ENCODE results near the gene ADAT3. TPM values are rescaled to one million over a fixed set of nuclear protein-coding genes. Genes with fewer than 3 reads are reported as not detected.

Gene ADAT3
- total RNA-seq, 2 experiments from 2014 or later: 13.3 to 15.5 TPM

DNA sequence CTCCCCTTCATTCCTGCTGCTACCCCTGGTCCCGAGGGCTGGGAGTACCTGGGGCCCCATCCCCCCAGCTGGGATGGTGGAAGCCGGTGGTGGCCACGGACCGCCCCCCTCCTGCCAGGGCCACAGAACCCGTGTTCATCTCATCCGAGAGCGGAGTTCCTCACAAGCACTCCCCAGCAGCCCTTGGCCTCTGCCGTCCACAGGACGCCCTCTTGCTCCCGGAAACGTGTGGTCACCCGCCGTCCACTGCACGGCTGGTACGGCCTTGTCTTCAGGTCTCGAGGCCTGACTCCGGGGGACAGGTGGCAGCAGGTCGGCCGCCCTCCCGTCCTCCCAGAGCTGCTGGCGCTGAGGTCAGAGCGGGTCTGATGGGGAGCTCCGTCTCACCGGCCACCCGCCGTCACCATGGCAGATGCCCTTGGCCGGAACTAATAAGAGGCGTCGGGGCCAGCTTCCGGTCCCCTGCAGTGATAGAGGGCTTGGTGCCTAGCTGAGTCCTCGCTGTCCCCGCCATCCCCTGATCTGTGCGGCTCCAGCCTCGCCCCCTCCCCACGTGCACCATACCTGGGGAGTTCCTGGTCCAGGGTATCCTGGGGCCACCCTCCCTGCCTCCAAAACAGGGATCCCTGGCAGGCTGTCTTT, 19.2 kb downstream of the ADAT3 start:
- ChIA-PET POLR2A (interaction anchor here (1.1 to 3.0 kb wide), 4 partner anchors 18 to 159 kb away, joined by 3 to 19 read pairs (median 8); partner anchors contain the start of gene ABHD17A), CTCF (interaction anchor here (1.3 to 2.0 kb wide), 2 partner anchors 21 to 27 kb away, joined by 3 to 14 read pairs; no protein-coding TSS in a partner anchor)
- Mint-ChIP-seq H3K36me3 (ENCODE audit: low read depth) (peaks cover 24% of the 10 kb centered on the region), H3K4me3 (no peak overlapping the region), H3K27ac (peak overlapping the region; percentile 54), H3K27me3 (no peaks in the 10 kb centered on the region), H3K4me1 (peaks cover 62% of the 10 kb centered on the region), H3K9me3 (peaks cover 5% of the 10 kb centered on the region)
- no peak for DNase-seq

DNA sequence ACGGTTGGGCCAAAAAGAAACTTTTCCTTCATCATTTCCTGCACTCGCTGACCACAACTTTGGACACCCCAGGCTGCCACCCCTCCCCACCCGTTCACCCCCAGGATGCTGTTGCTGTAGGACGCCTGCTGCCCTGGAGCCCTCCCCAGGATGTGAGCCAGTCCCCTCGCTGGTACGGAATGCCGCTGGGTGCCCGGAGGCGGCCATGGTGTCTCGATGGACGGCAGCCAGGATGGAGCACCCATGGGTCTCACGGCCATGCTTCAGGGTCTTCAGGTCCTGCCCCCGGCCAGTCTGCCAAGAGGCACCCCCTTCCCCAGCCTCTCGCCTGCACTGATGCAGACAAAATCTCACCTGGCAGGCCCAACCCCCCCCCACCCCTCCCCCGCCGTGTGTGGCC, 20.3 kb downstream of the ADAT3 start:
- H3K4me3 Mint-ChIP-seq: no peak overlapping the region
- peaks cover 5% of the 10 kb centered on the region for H3K9me3 Mint-ChIP-seq
- H3K27me3 Mint-ChIP-seq: no peaks in the 10 kb centered on the region

DNA sequence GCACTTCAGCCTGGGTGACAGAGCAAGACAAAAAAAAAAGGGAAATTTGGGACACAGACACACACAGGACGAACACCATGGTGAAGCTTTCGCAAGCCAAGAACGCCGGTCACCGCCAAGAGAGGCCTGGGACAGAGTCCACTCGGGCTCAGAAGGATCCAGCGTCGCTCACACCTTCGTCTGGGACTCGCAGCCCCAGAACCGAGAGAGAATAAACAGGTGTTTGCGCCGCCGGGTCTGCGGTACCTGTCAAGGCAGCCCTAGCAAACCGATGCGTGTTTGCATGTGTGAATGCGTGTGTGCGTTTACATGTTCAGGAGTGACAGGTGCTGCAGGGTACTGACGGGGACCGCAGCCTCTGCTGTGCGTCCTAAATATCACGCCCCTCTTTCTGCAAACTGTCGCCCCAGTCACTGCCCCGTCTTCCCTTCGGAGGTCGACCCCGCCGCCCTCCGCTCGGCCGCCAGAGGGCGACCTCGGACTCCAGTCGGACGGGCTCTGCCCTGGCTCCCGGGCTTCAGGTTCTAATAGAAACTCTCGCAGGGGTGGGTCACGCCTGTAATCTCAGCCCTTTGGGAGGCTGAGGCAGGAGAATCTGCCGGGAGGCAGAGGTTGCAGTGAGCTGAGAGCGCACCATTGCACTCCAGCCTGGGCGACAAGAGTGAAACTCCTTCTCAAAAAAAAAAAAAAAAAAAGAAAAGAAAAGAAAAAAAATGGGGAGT, 24.0 kb downstream of the ADAT3 start:
- Mint-ChIP-seq H3K4me1 (peaks cover 41% of the 10 kb centered on the region), H3K27me3 (no peaks in the 10 kb centered on the region), H3K4me3 (peak overlapping the region; percentile 58), H3K36me3 (ENCODE audit: low read depth) (peaks cover 23% of the 10 kb centered on the region), H3K27ac (no peak overlapping the region), H3K9me3 (peaks cover 18% of the 10 kb centered on the region)
- POLR2A ChIA-PET: interaction anchor here (1.0 to 1.9 kb wide), 5 partner anchors 32 to 89 kb away, joined by 3 to 17 read pairs (median 3); no protein-coding TSS in a partner anchor
- DNase-seq: peak; percentile 84
- CTCF ChIA-PET: interaction anchor here (0.7 to 3.8 kb wide), 16 partner anchors 8 to 842 kb away, joined by 3 to 21 read pairs (median 3); partner anchors contain the start of gene BTBD2

More for the DNA sequence above, 20.3 kb downstream of the ADAT3 start:
- ChIA-PET CTCF (no interaction called here), POLR2A (no interaction called here)
- no peak for DNase-seq
- H3K4me1 Mint-ChIP-seq: peaks cover 68% of the 10 kb centered on the region
- H3K36me3 Mint-ChIP-seq (ENCODE audit: low read depth): peaks cover 20% of the 10 kb centered on the region
- H3K27ac Mint-ChIP-seq: no peak overlapping the region

DNA sequence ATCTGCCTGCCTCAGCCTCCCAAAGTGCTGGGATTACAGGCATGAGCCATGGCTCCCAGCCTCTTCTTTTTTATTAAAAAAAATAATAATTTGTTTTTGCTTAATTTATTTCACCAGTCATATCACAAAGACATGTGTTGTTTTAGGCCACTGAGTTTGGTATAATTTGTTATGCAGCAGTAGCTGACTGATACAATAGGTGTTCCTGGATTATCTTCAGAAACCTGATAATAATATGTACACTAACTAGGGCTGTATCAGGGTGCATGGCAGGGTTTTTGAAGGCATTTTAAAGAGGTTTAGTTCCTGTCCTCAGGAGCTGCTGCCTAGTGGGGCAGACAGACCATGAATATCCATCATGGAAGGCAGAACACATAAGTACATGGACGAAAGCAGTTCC, 26.2 kb downstream of the ADAT3 start:
- Mint-ChIP-seq H3K27me3 (no peaks in the 10 kb centered on the region), H3K4me3 (no peak overlapping the region), H3K27ac (no peak overlapping the region), H3K4me1 (peaks cover 47% of the 10 kb centered on the region), H3K9me3 (peaks cover 22% of the 10 kb centered on the region), H3K36me3 (ENCODE audit: low read depth) (peaks cover 32% of the 10 kb centered on the region)
- ChIA-PET CTCF (no interaction called here), POLR2A (interaction anchor here (1.7 kb wide), 1 partner anchor 34 kb away, joined by 3 read pairs; no protein-coding TSS in a partner anchor)
- DNase-seq: no peak

DNA sequence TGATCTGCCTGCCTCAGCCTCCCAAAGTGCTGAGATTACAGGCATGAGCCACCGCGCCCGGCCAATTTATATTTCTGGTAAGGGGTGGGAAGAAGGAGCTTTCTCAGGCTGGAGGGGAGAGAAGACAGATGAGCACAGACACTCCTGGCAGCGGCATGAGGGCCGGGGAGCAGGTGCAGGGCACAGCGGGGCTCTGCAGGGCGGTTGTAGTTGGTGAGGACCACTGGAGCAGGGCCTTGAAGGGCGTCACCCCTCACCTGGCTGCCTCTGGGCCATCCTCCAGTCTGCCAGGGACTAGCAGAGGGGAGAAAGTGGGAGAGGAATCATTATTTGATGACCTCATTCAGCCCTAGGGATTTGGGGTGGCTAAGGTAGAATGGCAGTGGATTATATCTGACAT, 27.2 kb downstream of the ADAT3 start:
- no peak for DNase-seq
- Mint-ChIP-seq H3K36me3 (ENCODE audit: low read depth) (peaks cover 36% of the 10 kb centered on the region), H3K4me1 (peaks cover 48% of the 10 kb centered on the region), H3K27me3 (no peaks in the 10 kb centered on the region), H3K9me3 (peaks cover 22% of the 10 kb centered on the region), H3K27ac (no peak overlapping the region), H3K4me3 (no peak overlapping the region)
- POLR2A ChIA-PET: interaction anchor here (1.5 to 1.7 kb wide), 2 partner anchors 10 to 35 kb away, joined by 3 to 4 read pairs; no protein-coding TSS in a partner anchor
- CTCF ChIA-PET: interaction anchor here (1.6 kb wide), 1 partner anchor 13 kb away, joined by 4 read pairs; no protein-coding TSS in a partner anchor

DNA sequence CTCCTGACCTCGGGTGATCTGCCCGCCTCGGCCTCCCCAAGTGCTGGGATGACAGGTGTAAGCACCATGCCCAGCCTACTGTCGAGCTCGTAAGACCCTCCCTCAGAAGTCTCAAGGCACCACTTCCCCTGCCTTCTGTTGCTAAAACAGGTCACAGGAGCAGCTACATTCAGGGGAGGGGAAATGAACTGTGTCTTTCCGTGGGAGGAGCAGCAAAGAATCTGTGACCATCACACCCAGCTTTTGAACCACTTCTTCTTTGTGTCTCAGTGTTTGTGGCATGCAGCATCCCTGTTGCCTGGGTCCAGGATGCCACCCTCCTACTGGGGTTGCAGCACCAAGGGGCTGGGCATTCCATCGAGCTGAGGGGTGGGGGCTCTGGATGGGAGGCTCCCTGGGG, 28.0 kb downstream of the ADAT3 start:
- Mint-ChIP-seq H3K9me3 (peaks cover 17% of the 10 kb centered on the region), H3K4me1 (peaks cover 47% of the 10 kb centered on the region), H3K27ac (no peak overlapping the region), H3K4me3 (no peak overlapping the region), H3K36me3 (ENCODE audit: low read depth) (peaks cover 30% of the 10 kb centered on the region), H3K27me3 (no peaks in the 10 kb centered on the region)
- ChIA-PET POLR2A (interaction anchor here (1.5 kb wide), 1 partner anchor 9 kb away, joined by 4 read pairs; no protein-coding TSS in a partner anchor), CTCF (interaction anchor here (0.6 to 1.6 kb wide), 3 partner anchors 10 to 459 kb away, joined by 3 to 4 read pairs (median 3); no protein-coding TSS in a partner anchor)
- no peak for DNase-seq

DNA sequence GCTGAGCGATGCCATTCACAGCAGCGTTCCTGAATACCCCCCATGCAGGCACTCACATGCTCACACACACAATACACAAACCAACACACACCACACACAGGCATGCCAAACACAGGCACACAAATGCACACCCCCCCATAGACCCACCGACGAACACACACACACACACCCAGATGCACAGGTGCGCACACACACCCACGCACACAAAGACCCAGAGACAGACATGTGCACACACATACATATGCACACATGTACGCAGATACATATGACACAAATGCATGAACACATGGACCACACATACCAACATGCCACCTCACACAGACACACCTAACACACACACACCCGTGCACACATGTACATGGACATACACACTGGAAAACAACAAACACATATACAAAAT, 28.7 kb downstream of the ADAT3 start:
- H3K27ac Mint-ChIP-seq: no peak overlapping the region
- no peak overlapping the region for H3K4me3 Mint-ChIP-seq

DNA sequence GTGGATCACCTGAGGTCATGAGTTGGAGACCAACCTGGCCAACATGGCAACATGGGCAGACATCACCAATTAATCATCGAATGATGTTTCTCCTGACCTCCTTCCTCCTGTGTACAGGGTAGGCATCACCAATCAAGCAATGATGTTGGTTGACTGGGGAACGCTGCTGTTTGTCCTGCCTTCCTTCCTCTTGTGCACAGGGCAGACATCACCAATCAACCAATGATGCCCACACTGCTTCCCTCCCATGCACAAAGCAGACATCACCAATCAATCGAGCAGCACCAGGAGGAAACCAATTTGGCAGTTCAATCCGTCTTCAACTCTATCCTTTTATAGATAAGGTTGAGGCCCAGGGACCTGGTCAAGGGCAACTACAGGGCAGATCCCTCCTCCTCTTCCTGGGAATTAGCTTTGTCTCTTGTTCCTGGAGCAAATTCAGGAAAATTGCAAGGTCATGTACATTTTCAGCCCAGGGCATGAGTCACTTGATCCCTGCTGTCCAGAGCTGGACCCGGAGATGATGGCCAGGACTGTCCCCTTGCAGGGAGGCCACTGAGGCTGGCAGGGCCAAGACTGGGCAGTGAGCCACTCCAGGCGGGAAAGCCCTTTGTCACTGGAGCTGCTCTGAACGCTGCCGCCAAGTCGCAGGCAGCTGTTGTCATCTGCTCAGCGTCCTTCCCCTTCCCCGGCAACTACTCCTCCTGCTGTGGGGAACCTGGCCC, 30.4 kb downstream of the ADAT3 start:
- CTCF ChIA-PET: interaction anchor here (2.1 kb wide), 1 partner anchor 10 kb away, joined by 7 read pairs; no protein-coding TSS in a partner anchor
- Mint-ChIP-seq H3K4me3 (no peak overlapping the region), H3K4me1 (peaks cover 40% of the 10 kb centered on the region), H3K9me3 (peaks cover 17% of the 10 kb centered on the region), H3K27ac (no peak overlapping the region), H3K27me3 (no peaks in the 10 kb centered on the region), H3K36me3 (ENCODE audit: low read depth) (peaks cover 37% of the 10 kb centered on the region)
- DNase-seq: peak; percentile 45
- POLR2A ChIA-PET: interaction anchor here (1.2 kb wide), 1 partner anchor 13 kb away, joined by 3 read pairs; no protein-coding TSS in a partner anchor

More for the DNA sequence above, 28.7 kb downstream of the ADAT3 start:
- Mint-ChIP-seq H3K36me3 (ENCODE audit: low read depth) (peaks cover 30% of the 10 kb centered on the region), H3K27me3 (no peaks in the 10 kb centered on the region), H3K9me3 (peaks cover 17% of the 10 kb centered on the region), H3K4me1 (peaks cover 43% of the 10 kb centered on the region)
- DNase-seq: no peak
- POLR2A ChIA-PET: no interaction called here
- CTCF ChIA-PET: no interaction called here

DNA sequence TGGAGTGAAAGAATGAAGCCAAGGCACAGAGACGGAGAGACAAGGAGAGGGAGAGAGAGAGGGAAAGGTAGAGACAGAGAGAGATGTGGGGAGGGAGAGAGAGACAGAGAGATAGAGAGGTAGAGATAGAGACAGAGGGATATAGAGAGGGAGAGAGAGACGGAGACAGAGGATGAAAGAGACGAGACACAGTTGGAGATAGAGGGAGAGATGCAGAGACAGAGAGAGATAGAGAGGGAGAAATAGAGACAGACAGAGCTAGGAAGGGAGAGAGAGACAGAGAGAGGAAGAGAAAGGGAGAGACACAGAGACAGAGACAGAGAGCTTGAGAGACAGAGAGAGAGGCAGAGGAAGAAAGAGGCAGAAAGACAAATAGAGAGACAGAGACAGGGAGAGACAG, 31.2 kb downstream of the ADAT3 start:
- ChIA-PET POLR2A (interaction anchor here (1.2 kb wide), 2 partner anchors 14 to 39 kb away, joined by 3 to 4 read pairs; no protein-coding TSS in a partner anchor), CTCF (interaction anchor here (0.7 to 2.1 kb wide), 3 partner anchors 8 to 197 kb away, joined by 3 to 8 read pairs (median 7); no protein-coding TSS in a partner anchor)
- no peak overlapping the region for H3K27ac Mint-ChIP-seq
- H3K4me3 Mint-ChIP-seq: no peak overlapping the region
- DNase-seq: no peak
- H3K9me3 Mint-ChIP-seq: peaks cover 17% of the 10 kb centered on the region
- H3K4me1 Mint-ChIP-seq: peaks cover 40% of the 10 kb centered on the region
- peaks cover 37% of the 10 kb centered on the region for H3K36me3 Mint-ChIP-seq (ENCODE audit: low read depth)
- H3K27me3 Mint-ChIP-seq: no peaks in the 10 kb centered on the region

DNA sequence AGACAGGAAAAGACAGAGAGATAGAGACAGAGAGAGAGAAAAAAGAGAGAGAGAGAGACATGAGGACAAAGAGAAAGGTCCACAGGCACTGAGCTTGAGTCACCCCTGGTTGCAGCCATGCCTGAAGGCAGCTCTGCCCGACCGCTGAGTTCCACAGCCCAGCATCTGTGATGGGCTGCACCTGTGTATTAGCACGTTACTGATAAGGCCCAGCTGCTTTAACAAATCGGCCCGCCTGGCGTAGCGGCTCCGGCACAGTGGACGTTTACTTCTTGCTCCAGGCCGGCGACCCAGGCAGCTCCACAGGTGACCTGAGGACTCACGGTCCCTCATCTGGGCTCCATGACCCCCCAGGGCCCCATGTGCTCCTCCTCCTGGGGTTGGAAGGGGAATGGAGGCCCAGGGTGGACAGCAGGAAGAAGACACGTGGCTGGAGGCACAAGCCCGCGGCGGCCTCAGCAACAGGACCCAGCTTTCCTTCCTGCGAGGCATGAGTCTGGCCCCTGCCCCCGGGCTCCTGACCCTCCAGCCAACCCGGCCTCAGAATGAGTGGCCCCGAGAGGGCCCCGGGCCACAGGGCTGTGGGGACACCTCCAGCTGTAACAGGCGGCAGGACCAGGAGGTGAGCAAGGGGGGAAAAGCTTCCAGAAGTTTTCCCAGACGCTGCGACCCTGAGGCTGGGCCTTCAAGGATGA, 31.9 kb downstream of the ADAT3 start:
- H3K36me3 Mint-ChIP-seq (ENCODE audit: low read depth): peaks cover 33% of the 10 kb centered on the region
- H3K27ac Mint-ChIP-seq: no peak overlapping the region
- CTCF ChIA-PET: interaction anchor here (0.7 to 2.1 kb wide), 3 partner anchors 9 to 196 kb away, joined by 3 to 8 read pairs (median 7); no protein-coding TSS in a partner anchor
- no peak for DNase-seq
- H3K4me1 Mint-ChIP-seq: peaks cover 39% of the 10 kb centered on the region
- POLR2A ChIA-PET: interaction anchor here (1.2 kb wide), 1 partner anchor 40 kb away, joined by 4 read pairs; no protein-coding TSS in a partner anchor
- H3K27me3 Mint-ChIP-seq: no peaks in the 10 kb centered on the region
- peaks cover 12% of the 10 kb centered on the region for H3K9me3 Mint-ChIP-seq
- H3K4me3 Mint-ChIP-seq: no peak overlapping the region

DNA sequence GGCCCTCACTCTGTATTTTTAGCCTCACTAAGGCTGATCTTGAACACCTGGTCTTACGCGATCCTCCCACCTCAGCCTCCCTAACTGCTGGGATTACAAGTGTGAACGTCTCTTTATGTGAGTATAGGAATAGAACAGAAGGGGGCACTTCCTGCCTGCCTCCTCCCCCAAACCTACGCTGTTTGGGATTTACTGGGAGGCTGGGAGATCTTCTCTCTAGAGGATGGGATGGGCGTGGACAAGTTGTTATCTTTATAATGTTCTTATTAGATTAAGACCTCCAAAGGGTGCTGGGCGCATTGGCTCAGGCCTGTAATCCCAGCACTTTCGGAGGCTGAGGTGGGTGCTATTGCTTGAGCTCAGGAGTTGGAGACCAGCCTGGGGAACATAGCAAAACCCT, 32.9 kb downstream of the ADAT3 start:
- no peak for DNase-seq
- ChIA-PET CTCF (interaction anchor here (0.6 kb wide), 1 partner anchor 100 kb away, joined by 3 read pairs; no protein-coding TSS in a partner anchor), POLR2A (no interaction called here)
- no peaks in the 10 kb centered on the region for H3K27me3 Mint-ChIP-seq
- peaks cover 43% of the 10 kb centered on the region for H3K4me1 Mint-ChIP-seq
- H3K36me3 Mint-ChIP-seq (ENCODE audit: low read depth): peaks cover 36% of the 10 kb centered on the region
- no peak overlapping the region for H3K27ac Mint-ChIP-seq
- H3K9me3 Mint-ChIP-seq: peaks cover 7% of the 10 kb centered on the region
- H3K4me3 Mint-ChIP-seq: no peak overlapping the region
